Stimulated activated CD4-positive, alpha-beta T cell treated with anti-CD3 and anti-CD28 coated beads, TNF-alpha, amount 100 ng/mL, for 4 hours (primary cell): Measurements from ENCODE around the gene ELFN1.
"Not testable (repeated sequence)": the region's sequence is repeated elsewhere in the genome, so short reads cannot be mapped to it uniquely, and the experiment has no call there.

Experiments
- DNase-seq, 3 experiments: peaks; one replicate each; pipeline ENCODE4 v3.0.0-alpha.2; 2020; ENCODE audit warnings: low read depth in 3 of 3

The ELFN1 gene

DNA sequence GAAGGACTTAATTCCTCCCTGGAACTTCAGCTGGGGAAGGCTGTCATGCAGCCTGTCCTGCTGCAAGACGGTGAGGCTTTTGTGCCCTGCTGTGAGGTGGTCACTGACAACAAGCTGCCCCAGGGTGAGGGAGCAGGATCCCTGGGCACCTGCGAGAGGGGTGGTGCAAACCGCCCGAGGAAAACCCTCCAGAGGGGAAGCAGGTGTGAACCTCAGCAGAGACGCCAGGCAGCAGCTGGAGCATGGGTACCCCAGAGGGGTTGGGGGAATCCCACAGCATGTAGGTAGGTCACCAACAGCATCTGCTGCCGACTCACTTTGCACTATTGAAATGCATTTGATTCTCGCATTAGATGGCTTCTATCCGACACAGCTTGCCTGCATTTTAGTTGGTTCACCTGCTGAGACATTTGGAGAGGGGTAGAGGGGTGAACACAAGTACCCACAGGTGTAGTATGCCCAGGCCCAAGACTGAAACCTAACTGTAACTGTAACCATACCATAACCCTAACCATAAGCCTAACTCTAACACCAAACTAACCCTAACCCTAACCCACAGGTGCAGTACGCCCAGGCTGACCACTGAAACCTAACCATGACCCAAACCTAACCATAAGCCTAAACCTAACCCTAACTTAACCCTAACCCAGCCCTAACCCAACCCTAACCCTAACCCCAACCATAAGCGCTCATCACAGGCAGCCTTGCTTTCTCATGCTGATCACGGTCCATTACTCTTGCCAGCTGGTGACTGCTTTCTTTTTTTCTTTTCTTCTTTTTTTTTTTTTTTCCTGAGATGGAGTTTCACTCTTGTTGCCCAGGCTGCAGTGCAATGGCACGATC, 85.9 kb downstream of the ELFN1 start:
- no peak for DNase-seq

GRCh38 chr7:1757601-1758000, 87.5 kb downstream of the ELFN1 start:
- no peak for DNase-seq

- DNase-seq, result peak in 1 of 3 experiments; percentile 13
These were observed 88.2 kb downstream of the ELFN1 start for GRCh38 chr7:1758028-1758858.

DNA sequence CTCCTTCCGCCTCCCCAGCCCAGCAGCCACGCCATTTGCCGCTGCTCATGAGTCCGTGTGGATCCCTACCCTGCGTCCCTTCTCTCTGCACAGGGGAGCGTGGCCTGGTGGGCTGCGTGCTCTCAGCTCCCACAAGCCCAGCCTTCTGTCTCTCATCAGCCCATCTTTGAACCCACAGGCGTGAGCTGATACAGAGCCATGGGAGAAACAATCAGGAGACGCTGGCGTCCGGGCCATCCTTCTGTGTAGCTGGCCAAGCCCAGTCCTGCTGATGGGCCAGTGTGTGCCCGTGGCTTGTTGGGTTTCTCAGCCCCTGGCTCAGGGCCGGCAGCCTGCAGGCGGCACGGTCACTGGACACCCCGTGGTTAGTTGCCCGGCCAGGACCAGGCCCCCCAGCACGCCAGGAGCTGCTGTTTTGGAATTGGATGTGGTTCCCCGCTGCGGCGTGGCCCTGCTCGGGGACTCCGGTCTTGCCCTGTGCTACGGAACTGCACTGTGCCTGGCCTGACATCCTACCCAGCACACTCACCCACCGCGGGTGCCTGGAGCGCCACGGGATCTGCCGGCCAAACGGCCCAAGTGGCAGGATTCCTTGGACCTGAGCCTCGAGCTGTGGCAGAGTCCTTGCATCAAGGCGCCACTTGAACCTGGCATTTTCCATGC, 88.9 kb downstream of the ELFN1 start:
- DNase-seq, result no peak

- DNase-seq, result no peak
These were observed 91.0 kb downstream of the ELFN1 start for GRCh38 chr7:1761097-1761496.

GRCh38 chr7:1761774-1762173, 91.7 kb downstream of the ELFN1 start:
- no peak for DNase-seq

DNA sequence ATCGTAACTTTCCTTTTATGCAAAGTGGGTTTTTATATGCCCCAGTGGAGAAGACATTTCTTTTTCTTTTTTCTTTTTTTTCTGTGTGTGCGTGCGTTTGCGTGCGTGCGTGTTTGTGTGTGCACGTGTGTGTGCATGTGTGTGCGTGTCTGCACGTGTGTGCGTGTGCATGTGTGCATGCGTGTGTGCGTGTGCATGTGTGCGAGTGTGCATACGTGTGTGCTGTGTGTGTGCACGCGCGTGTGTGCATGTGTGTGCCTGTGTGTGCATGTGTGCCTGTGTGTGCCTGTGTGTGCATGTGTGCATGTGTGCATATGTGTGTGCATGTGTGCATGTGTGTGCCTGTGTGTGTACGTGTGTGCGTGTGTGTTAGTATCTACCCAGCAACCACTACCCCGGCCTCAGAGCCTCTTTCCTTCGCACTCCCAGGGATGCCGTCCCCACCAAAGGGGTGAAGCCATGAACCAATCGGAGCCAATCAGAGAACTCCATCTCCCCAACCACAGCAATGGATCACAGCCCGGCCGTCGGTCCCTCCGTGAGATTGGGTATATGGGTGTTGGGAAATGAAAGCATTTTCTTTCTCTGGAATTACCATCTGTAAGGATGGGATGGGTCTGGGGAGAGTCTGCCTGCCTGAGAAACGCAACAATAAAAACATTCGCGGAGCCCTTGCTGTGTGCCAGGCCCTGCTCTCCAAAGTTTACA, 92.3 kb downstream of the ELFN1 start:
- DNase-seq, result no peak

GRCh38 chr7:1763033-1763432, 93.0 kb downstream of the ELFN1 start:
- no peak for DNase-seq

DNA sequence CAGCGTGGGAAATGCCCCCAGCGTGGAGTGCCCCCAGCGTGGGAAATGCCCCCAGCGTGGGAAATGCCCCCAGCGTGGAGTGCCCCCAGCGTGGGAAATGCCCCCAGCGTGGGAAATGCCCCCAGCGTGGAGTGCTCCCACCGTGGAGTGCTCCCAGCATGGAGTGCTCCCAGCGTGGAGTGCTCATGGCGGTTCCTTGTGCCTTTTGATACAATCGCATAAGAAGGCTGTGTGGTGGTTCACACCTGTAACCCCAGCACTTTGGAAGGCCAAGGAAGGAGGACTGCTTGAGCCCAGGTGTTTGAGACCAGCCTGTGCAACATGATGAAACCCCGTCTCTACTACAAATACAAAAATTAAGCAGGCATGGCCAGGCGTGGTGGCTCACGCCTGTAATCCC, 93.8 kb downstream of the ELFN1 start:
- not testable (repeated sequence) for DNase-seq

DNA sequence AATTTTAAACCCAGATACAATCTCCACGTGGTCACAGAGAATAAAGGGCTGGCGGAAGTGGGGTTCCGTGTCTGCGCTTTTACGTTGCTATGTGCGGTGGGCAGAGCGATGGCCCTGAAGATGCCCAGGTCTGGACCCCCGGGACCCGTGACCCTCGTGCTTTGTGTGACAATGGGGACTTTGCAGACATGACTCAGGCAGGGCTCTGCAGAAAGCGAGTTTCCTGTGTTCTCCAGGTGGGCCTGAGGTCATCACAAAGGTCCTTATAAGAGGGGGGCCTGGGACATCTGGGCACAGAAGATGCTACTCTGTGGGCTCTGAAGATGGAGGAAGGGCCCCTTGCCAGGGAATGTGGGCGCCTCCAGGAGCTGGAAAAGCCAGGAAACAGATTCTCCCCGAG, 95.3 kb downstream of the ELFN1 start:
- no peak for DNase-seq

DNA sequence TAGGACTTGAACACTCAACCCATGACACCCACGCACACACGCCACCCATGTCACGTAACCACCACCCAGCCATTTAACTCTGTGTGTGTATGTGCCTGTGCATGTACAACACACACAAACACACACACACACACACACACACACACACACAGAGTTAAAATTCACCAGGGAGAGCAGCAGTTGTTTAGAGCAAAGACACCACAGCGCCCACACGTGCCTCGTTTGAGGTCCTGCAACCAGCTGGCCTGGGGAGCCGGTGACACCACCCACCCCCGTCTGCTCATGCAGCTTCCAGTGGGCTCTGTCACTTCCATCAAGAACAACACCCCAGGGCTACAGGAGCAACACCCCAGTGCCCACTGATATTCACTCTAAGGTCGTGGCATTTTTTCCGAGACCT, 97.4 kb downstream of the ELFN1 start:
- DNase-seq, result no peak

DNA sequence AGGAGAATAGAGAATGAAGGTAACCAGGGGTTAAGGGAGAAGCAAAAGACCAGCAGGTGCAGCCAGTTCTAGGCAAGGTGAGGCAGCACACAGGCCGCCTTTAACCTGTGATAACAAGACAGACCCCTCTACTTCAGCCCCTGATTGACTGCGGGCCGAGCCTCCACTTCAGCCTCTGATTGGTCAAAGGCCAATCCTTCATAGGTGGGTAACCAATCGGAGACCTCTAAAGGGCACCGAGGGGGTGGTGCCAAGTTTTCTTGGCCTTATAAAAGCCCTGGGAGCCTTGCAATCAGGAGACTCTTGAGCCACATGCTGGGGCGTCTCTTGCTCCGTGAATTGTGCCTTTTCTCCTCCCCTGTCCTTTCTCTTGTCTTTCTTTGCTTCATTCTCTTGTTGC, 98.8 kb downstream of the ELFN1 start:
- DNase-seq, result no peak

DNA sequence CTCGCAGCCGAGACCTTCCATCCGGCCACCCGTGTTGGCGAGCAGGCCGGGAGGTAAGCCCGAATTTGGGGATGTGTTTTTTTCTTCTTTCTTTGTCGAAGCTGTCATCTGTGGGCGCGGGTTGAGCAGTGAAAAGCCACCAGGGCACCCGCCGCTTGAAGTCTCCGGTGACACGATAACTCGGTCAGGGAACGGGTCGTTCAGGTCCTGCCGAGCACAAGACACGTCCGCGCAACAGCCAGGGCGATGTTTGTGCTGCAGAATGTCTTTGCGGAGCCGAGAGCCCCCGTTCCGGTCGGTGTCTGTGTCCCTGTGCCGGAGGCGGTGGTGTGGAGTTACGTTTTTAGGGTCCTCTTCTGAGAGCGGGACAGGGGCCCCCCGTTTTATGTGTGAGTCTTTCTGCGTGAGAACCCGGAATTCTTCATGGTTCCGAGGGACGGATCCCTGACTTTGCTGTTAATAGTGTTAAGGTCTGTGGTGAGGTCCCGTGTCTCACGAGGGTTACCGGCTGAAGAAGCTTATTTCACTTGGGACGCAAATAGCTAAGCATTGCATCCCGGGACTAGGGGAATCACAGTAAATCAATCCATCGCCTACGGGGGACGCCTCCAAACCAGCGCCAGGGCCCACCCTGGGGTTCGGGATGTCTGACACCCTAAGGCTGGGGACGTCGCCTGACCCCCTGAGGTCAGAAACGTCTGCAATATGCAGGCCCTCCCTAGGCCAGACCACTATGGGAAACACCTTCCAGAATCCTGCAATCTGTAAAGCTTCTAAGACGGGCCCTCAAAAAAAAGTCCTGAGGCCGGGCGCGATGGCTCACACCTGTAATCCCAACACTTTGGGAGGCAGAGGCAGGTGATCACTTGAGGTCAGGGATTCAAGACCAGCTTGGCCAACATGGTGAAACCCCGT, 99.5 kb downstream of the ELFN1 start:
- DNase-seq, result no peak

DNA sequence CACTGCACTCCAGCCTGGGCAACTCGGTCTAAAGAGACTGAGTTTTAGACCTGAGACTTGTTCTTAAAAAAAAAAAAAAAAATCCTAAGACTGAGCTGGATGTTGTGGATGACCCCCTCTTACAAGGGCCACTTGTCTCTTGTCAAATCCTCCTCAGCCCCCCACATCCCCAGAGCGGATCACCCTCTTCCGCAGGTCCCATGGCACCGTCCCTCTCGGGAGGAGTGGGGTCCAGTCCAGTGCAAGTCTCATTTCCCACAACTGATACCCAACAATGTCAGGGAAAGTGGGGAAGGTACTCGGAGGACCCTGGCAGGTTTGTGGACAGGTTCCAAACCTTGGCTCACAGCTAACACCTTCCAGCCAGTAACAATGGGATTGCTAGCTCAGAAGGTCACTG, 100.3 kb downstream of the ELFN1 start:
- DNase-seq, result no peak

GRCh38 chr7:1775389-1775788, 105.3 kb downstream of the ELFN1 start:
- DNase-seq, result no peak

DNA sequence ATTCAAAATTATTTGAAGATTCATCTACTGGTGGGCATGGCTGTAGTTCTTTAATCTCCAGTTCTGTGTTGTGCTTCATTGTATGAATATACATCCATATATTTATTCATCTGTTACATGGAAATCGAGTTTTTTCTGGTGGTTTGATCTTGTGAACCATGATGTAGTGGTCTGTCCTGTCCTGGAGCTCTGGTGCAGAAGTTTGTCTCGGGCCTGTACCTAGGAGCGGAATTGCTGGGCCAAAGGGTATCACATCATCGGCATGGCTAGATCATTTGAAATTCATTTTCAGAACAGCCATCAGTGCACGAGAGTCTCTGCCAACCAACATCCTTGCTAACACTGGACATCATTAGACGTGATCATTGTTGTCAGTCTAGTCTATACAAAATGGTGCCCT, 107.0 kb downstream of the ELFN1 start:
- no peak for DNase-seq

DNA sequence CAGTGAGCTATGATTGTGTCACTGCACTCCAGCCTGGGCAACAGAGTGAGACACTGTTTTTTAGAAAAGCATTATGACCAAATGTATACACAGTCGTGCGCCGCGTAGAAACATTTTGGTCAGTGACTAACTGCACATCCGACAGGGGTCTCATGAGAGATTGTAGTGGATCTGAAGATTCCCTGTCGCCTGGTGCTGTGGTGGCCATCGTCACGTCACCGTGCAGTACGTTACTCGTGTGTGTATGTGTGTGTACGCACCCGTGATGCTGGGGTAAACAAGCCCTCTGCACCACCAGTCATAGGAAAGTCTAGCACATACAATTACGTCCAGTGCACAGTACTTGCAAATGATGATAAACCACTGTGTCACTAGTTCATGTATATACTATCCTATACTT, 109.4 kb downstream of the ELFN1 start:
- no peak for DNase-seq

GRCh38 chr7:1781369-1781768, 111.3 kb downstream of the ELFN1 start:
- no peak for DNase-seq

DNA sequence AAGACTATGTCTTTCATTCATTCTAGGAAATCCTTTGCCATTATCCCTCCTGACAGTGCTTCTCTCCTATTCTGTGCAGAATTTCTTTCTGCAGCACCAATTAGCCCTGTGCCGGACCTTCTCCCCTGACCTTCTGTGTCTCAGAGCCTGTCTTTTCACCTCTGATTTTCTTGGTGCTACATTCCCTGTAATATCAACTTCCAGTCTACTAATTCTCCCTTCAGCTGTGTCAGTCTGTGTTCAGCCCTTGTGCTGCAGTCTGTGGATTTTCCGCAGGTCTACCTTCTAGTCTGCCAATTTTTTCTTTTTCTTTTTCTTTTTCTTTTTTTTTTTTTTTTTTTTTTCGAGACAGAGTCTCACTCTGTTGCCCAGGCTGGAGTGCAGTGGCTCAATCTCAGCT, 115.8 kb downstream of the ELFN1 start:
- no peak for DNase-seq

- no peak for DNase-seq
These were observed 117.2 kb downstream of the ELFN1 start for GRCh38 chr7:1787241-1787640.
